ENCODE data around the gene SLC18A2.
"Not testable (repeated sequence)": the region's sequence is repeated elsewhere in the genome, so short reads cannot be mapped to it uniquely, and the experiment has no call there.

Gene SLC18A2

DNA sequence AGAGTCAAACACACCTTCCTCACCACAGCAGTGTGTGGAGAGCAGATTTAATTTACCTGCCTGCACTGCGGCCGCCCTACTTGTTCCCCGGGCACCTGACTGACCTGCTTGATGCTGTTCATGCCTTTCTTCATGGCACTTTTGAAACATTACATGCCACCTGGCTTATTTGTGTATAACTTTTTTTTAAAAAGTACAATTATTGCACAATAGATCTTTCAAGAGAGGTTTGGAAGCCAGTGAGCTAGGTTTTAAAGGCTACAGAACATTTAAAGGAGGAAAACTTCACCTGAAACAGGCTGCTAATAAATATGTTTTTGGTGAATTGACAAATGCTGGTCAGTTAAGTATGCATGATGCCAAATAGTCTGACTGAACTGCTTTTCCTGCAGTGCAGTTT, 33.1 kb downstream of the SLC18A2 start:
- Histone ChIP-seq H3K9me3 (no peaks in the 10 kb centered on the region), H3K27me3 (no peaks in the 10 kb centered on the region), H3K4me3 (no peak overlapping the region), H3K4me1 (no peaks in the 10 kb centered on the region), H3K27ac (no peak overlapping the region), H3K36me3 (no peaks in the 10 kb centered on the region)
- intact Hi-C loops (cut with DNase I; ENCODE audit: low total_unique reads): no loop called here
- TF ChIP-seq, protein P1, sequence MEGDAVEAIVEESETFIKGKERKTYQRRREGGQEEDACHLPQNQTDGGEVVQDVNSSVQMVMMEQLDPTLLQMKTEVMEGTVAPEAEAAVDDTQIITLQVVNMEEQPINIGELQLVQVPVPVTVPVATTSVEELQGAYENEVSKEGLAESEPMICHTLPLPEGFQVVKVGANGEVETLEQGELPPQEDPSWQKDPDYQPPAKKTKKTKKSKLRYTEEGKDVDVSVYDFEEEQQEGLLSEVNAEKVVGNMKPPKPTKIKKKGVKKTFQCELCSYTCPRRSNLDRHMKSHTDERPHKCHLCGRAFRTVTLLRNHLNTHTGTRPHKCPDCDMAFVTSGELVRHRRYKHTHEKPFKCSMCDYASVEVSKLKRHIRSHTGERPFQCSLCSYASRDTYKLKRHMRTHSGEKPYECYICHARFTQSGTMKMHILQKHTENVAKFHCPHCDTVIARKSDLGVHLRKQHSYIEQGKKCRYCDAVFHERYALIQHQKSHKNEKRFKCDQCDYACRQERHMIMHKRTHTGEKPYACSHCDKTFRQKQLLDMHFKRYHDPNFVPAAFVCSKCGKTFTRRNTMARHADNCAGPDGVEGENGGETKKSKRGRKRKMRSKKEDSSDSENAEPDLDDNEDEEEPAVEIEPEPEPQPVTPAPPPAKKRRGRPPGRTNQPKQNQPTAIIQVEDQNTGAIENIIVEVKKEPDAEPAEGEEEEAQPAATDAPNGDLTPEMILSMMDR (IDR thresholded peaks at IDR 0.05): no peak
- no peak for DNase-seq

DNA sequence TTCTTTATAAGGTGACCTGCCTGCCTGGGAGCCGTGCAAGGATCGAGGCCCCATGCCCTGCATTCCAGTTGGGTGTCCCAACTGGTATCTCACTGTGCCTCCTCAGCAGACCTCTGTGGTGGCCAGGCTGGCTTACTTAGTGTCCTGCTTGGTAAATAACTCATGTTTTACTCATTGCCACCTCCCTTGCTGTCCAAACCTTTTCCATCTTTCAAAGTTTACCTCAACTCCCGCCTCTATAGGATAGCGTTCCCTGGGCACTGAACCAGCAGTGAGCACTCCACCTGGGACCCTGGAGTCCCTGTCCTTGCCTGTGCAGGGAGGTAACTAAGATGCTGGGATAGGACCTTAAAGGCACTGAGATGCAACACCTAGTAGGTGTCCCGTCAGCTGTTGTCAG, 33.6 kb downstream of the SLC18A2 start:
- no peaks in the 10 kb centered on the region for H3K4me1 ChIP-seq
- intact Hi-C loops (cut with DNase I; ENCODE audit: low total_unique reads): no loop called here
- TF ChIP-seq, protein P1 (IDR thresholded peaks at IDR 0.05): no peak
- H3K27ac ChIP-seq: no peak overlapping the region
- H3K9me3 ChIP-seq: no peaks in the 10 kb centered on the region
- no peak for DNase-seq
- no peaks in the 10 kb centered on the region for H3K36me3 ChIP-seq
- H3K4me3 ChIP-seq: no peak overlapping the region
- H3K27me3 ChIP-seq: no peaks in the 10 kb centered on the region

DNA sequence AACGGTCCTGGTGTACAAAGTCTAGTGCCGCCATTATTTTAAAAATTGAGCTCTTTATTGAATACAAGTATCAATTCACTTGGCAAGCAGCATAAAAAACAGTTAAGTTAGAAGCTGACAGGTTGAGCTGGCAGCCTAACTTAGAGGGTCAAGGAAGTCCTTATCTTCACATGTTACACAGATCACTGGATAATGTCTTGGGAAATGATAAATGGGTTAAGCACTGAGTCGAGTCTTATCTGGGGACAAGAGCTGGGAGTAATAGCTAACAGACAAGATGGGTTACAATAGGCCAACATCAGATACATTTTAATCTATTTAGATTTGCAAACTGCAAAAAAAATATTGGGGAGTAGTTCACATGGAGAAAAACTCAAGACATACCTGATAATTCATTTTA, 34.2 kb downstream of the SLC18A2 start:
- intact Hi-C loops (cut with DNase I; ENCODE audit: low total_unique reads): no loop called here
- H3K27me3 ChIP-seq: no peaks in the 10 kb centered on the region
- no peaks in the 10 kb centered on the region for H3K9me3 ChIP-seq
- TF ChIP-seq, protein P1 (IDR thresholded peaks at IDR 0.05): no peak
- H3K4me1 ChIP-seq: no peaks in the 10 kb centered on the region
- no peak overlapping the region for H3K4me3 ChIP-seq
- no peak for DNase-seq
- H3K36me3 ChIP-seq: no peaks in the 10 kb centered on the region
- H3K27ac ChIP-seq: no peak overlapping the region

DNA sequence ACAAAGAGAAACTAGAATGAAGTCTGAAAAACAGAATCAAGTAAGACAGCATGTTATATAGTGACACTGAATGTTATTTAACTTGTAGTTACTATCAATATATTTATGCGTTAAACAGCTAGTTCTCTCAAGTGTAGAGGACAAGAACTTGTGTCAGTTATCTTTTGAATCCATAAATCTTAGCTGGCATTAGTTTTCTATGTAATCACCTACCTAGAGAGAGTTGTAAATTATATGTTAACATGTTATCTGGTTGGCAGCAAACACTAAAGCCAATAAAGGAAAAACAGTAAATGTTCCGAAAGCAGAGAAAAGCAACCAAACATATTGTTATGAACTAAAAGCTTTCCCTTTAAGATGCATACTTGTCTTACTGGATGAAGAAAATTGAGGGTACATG, 36.8 kb downstream of the SLC18A2 start:
- Histone ChIP-seq H3K4me3 (no peak overlapping the region), H3K27me3 (no peaks in the 10 kb centered on the region), H3K9me3 (no peaks in the 10 kb centered on the region), H3K27ac (no peak overlapping the region), H3K36me3 (no peaks in the 10 kb centered on the region), H3K4me1 (no peaks in the 10 kb centered on the region)
- intact Hi-C loops (cut with DNase I; ENCODE audit: low total_unique reads): no loop called here
- no peak for DNase-seq
- TF ChIP-seq, protein P1 (IDR thresholded peaks at IDR 0.05): no peak

DNA sequence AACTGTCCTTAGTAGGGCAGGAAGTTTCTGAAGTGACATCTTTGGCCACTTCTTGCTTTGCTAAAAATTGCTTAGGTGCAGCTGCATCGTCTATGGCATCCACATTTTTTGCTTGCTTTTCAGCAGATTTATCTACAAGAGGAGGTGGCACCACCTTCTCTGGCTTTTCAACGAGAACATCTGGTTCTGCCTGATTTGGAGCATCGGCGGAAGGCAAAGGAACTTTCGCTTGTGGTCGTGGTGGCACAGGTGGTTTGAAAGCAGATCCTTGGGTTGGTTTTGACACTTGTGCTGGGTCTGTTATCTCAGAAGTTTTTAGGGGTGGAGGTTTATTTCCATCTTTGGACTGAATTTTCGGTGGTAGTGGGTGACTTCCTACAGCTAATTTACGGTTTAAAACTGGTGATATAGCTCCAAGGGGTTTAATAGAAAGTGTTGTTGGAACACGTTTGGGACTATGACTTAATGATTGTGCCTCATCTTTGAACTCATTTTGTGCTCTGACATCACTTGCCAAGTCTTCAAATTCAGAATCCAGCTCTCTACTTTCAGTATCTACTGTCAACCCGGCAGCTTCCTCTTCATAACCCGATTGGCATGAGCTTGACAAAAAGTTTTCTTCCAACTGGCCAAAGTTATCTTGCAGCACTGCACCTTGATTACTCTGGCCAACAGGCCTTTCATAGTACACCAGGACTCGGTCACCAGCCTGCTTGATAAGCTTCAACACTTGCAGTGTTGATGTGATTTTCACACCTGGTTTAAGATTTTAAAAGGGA, 44.0 kb downstream of the SLC18A2 start:
- Histone ChIP-seq H3K27ac (no peak overlapping the region), H3K4me3 (no peak overlapping the region), H3K27me3 (no peaks in the 10 kb centered on the region), H3K4me1 (no peaks in the 10 kb centered on the region), H3K36me3 (peaks cover 33 to 41% (median 37%) of the 10 kb centered on the region in 3 donors), H3K9me3 (no peaks in the 10 kb centered on the region)
- TF ChIP-seq, protein P1 (IDR thresholded peaks at IDR 0.05): no peak
- no peak for DNase-seq
- intact Hi-C loops (cut with DNase I; ENCODE audit: low total_unique reads): no loop called here

DNA sequence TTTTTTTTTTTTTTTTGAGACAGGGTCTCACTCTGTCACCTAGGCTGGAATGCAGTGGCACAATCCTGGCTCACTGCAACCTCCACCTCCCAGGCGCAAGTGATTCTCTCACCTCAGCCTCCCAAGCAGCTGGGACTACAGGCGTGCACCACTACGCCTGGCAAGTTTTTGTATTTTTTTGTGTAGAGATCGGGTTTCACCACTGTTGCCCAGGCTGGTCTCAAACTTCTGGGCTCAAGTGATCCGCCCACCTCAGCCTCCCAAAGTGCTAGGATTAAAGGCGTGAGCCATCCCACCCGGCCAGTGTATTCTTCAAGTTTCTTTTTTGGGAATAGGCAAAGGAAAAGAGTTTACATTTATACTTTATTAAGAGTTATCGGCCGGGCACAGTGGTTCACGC, 50.0 kb downstream of the SLC18A2 start:
- H3K4me1 ChIP-seq; intact Hi-C loops (cut with DNase I; ENCODE audit: low total_unique reads); H3K27ac ChIP-seq; H3K4me3 ChIP-seq; DNase-seq; H3K9me3 ChIP-seq; H3K27me3 ChIP-seq: not testable (repeated sequence)
- H3K36me3 ChIP-seq: peaks cover 13 to 16% (median 15%) of the 10 kb centered on the region in 3 donors

Measured in tibial artery (tissue), 4 donors.